Naive thymus-derived CD4-positive, alpha-beta T cell (primary cell): ENCODE measurements around the gene HTT. TPM values are rescaled to one million over a fixed set of nuclear protein-coding genes. Genes with fewer than 3 reads are reported as not detected.
A peak's percentile ranks its signal among the peaks of the same experiment; 100 is the strongest.

Experiments
- ATAC-seq: fragments of 150-1000 bp; cut with Tn5 transposase; 2 replicates; pipeline ENCODE4 v1.10.0; 2021; ENCODE audit warnings: mild to moderate bottlenecking, moderate library complexity
- CTCF ChIA-PET: fragments of 350-600 bp; sonication (Branson Sonifier 250); formaldehyde crosslinking; loops from one replicate; lab custom pipeline; 2021; ENCODE audit warnings: antibody characterized with exemption; lab: Charles Lee
- POLR2A ChIA-PET: fragments of 350-600 bp; sonication (Branson Sonifier 250); formaldehyde crosslinking; loops from one replicate; lab custom pipeline; 2021; ENCODE audit warnings: antibody characterized with exemption, inconsistent platforms; lab: Charles Lee
- DNase-seq, 9 donors: peaks; one replicate each; pipeline versions ENCODE4 v3.0.0 to v3.0.0-alpha.2; 2020 to 2022; ENCODE audit warnings: mixed read lengths in 1 of 9
- H3K27ac ChIP-seq: one replicate; pipeline ENCODE4 v1.7.0; 2013; ENCODE audit warnings: mild to moderate bottlenecking, low read depth, low read length, moderate library complexity
- H3K27me3 ChIP-seq, 2 donors: one replicate each; pipeline ENCODE4 v1.7.0; 2013; ENCODE audit warnings: low read length in 2 of 2, mild to moderate bottlenecking in 2 of 2, moderate library complexity in 2 of 2; ENCODE audit not compliant: control insufficient read depth in 2 of 2, insufficient read depth in 2 of 2
- H3K36me3 ChIP-seq, 3 experiments: 1 replicate in 2 of 3; 2 replicates in 1 of 3; pipeline ENCODE4 v1.7.0; 2013; ENCODE audit warnings: low read length in 3 of 3, mild to moderate bottlenecking in 3 of 3, moderate library complexity in 1 of 3; ENCODE audit not compliant: insufficient read depth in 3 of 3, control insufficient read depth in 2 of 3
- H3K4me1 ChIP-seq, 2 donors: one replicate each; pipeline ENCODE4 v1.7.0; 2013; ENCODE audit warnings: low read length in 2 of 2, mild to moderate bottlenecking in 2 of 2, moderate library complexity in 1 of 2; ENCODE audit not compliant: control insufficient read depth in 2 of 2, insufficient read depth in 2 of 2
- H3K4me3 ChIP-seq: 2 replicates; pipeline ENCODE4 v1.7.0; 2013; ENCODE audit warnings: mild to moderate bottlenecking, low read length
- H3K9me3 ChIP-seq, 3 experiments: 1 replicate in 2 of 3; 2 replicates in 1 of 3; pipeline ENCODE4 v1.7.0; 2013; ENCODE audit warnings: low read length in 3 of 3; ENCODE audit not compliant: control insufficient read depth in 2 of 3
- H3K27ac Mint-ChIP-seq, 9 donors: one replicate each; pipeline ENCODE4 v1.8.0; 2020 to 2022; ENCODE audit warnings: mixed read lengths in 9 of 9, mild to moderate bottlenecking in 8 of 9, moderate library complexity in 5 of 9, inconsistent platforms in 2 of 9
- H3K27me3 Mint-ChIP-seq, 5 donors: one replicate each; pipeline ENCODE4 v1.8.0; 2021 to 2022; ENCODE audit warnings: mixed read lengths in 5 of 5, mild to moderate bottlenecking in 1 of 5
- H3K36me3 Mint-ChIP-seq, 5 donors: one replicate each; pipeline ENCODE4 v1.8.0; 2020 to 2022; ENCODE audit warnings: mixed read lengths in 5 of 5, mild to moderate bottlenecking in 3 of 5, inconsistent platforms in 1 of 5
- H3K4me1 Mint-ChIP-seq, 7 donors: one replicate each; pipeline ENCODE4 v1.8.0; 2020 to 2022; ENCODE audit warnings: mixed read lengths in 7 of 7, mild to moderate bottlenecking in 3 of 7, inconsistent platforms in 1 of 7
- H3K4me3 Mint-ChIP-seq, 10 donors: one replicate each; pipeline ENCODE4 v1.8.0; 2020 to 2022; ENCODE audit warnings: mild to moderate bottlenecking in 10 of 10, mixed read lengths in 10 of 10, moderate library complexity in 6 of 10, inconsistent platforms in 2 of 10
- H3K9me3 Mint-ChIP-seq, 11 donors: one replicate each; pipeline ENCODE4 v1.8.0; 2020 to 2022; ENCODE audit warnings: mixed read lengths in 11 of 11, mild to moderate bottlenecking in 4 of 11, inconsistent platforms in 1 of 11, moderate library complexity in 1 of 11
- intact Hi-C, 2 donors: fragments of 100-400 bp; cut with micrococcal nuclease; formaldehyde crosslinking; loops; one replicate each; pipeline ENCODE4 v1.15.1; 2023
- polyA plus RNA-seq, 2 donors: library from polyadenylated mRNA; unstranded; fragments of 300-500 nt; fragmentation: Illumina TruSeq; gene quantifications; one replicate each; pipeline ENCODE4 v1.2.3, GENCODE V29; 2021
- total RNA-seq, 6 experiments: library from RNA in 5 of 6; stranded (reverse) in 5 of 6; gene quantifications; 1 replicate in 5 of 6; 2 replicates in 1 of 6; pipeline ENCODE4 v1.2.3 and lab custom pipeline; 2021 to 2026

Gene HTT
- total and polyA plus RNA-seq, 7 experiments from 2014 or later: 2.4 to 115 (median 71.6) TPM

- peaks cover 53 to 93% (median 79%) of the 10 kb centered on the region in 7 donors for H3K4me1 Mint-ChIP-seq
Measured at GRCh38 chr4:3199653-3200422, 125.4 kb downstream of the HTT start.

GRCh38 chr4:3200423-3201090 is 126.1 kb downstream of the HTT start:
- CTCF ChIA-PET: interaction anchor here (1.0 kb wide), 1 partner anchor 11 kb away, joined by 3 read pairs; no protein-coding TSS in a partner anchor
- Histone ChIP-seq H3K4me1 (peaks cover 54 to 55% of the 10 kb centered on the region in 2 donors), H3K27ac (no peak overlapping the region), H3K4me3 (no peak overlapping the region), H3K27me3 (no peaks in the 10 kb centered on the region), H3K36me3 (peaks cover 0 to 11% (median 0%) of the 10 kb centered on the region in 3 experiments), H3K9me3 (no peaks in the 10 kb centered on the region)
- POLR2A ChIA-PET: interaction anchor here (1.4 kb wide), 1 partner anchor 89 kb away, joined by 4 read pairs; no protein-coding TSS in a partner anchor
- Mint-ChIP-seq H3K36me3 (peaks cover 0 to 19% (median 3%) of the 10 kb centered on the region in 5 donors), H3K27ac (peak overlapping the region in 2 of 9 donors; percentile 11 to 31), H3K27me3 (no peaks in the 10 kb centered on the region), H3K9me3 (no peaks in the 10 kb centered on the region), H3K4me1 (peaks cover 46 to 85% (median 72%) of the 10 kb centered on the region in 7 donors), H3K4me3 (peak overlapping the region in 1 of 10 donors; percentile 86)
- DNase-seq (no peak), ATAC-seq (no peak)
- intact Hi-C loops: loop anchor here (5.0 to 10.0 kb wide), 2 partner anchors 92 to 754 kb away; partner anchors contain the start of gene RGS12 (in 1 of the 2)

More at GRCh38 chr4:3199653-3200422, 125.4 kb downstream of the HTT start:
- Mint-ChIP-seq H3K9me3 (no peaks in the 10 kb centered on the region), H3K4me3 (no peak overlapping the region), H3K36me3 (peaks cover 0 to 24% (median 4%) of the 10 kb centered on the region in 5 donors), H3K27ac (no peak overlapping the region), H3K27me3 (no peaks in the 10 kb centered on the region)
- no peaks in the 10 kb centered on the region for H3K9me3 ChIP-seq
- DNase-seq: no peak
- POLR2A ChIA-PET: interaction anchor here (0.6 kb wide), 1 partner anchor 93 kb away, joined by 3 read pairs; no protein-coding TSS in a partner anchor
- no peak overlapping the region for H3K4me3 ChIP-seq
- H3K27me3 ChIP-seq: no peaks in the 10 kb centered on the region
- H3K27ac ChIP-seq: no peak overlapping the region
- ATAC-seq: no peak
- intact Hi-C loops: loop anchor here (5.0 to 10.0 kb wide), 4 partner anchors 45 to 755 kb away; partner anchors contain the start of genes MSANTD1 (in 1 of the 2) and RGS12 (in 1 of the 2)
- peaks cover 0 to 11% (median 0%) of the 10 kb centered on the region in 3 experiments for H3K36me3 ChIP-seq
- CTCF ChIA-PET: interaction anchor here (0.7 to 1.0 kb wide), 3 partner anchors 12 to 146 kb away, joined by 3 read pairs; no protein-coding TSS in a partner anchor
- H3K4me1 ChIP-seq: peaks cover 61 to 62% of the 10 kb centered on the region in 2 donors

- Histone ChIP-seq H3K27ac (peak overlapping the region; percentile 29), H3K4me3 (peak overlapping the region; percentile 34), H3K27me3 (no peaks in the 10 kb centered on the region), H3K36me3 (peaks cover 0 to 21% (median 0%) of the 10 kb centered on the region in 3 experiments), H3K9me3 (no peaks in the 10 kb centered on the region), H3K4me1 (peaks cover 40% of the 10 kb centered on the region in 2 donors)
- Mint-ChIP-seq H3K27me3 (no peaks in the 10 kb centered on the region), H3K27ac (peak overlapping the region; percentile 55 to 94 (median 84)), H3K4me3 (peak overlapping the region; percentile 73 to 88 (median 82)), H3K36me3 (peaks cover 5 to 22% (median 13%) of the 10 kb centered on the region in 5 donors), H3K4me1 (peaks cover 31 to 73% (median 57%) of the 10 kb centered on the region in 7 donors), H3K9me3 (no peaks in the 10 kb centered on the region)
- DNase-seq (peak; percentile 25 to 93 (median 88)), ATAC-seq (peak; percentile 96)
- CTCF ChIA-PET: interaction anchor here (0.6 to 3.5 kb wide), 2 partner anchors 8 to 69 kb away, joined by 3 to 19 read pairs; no protein-coding TSS in a partner anchor
- intact Hi-C loops: loop anchor here (1.0 to 10.0 kb wide), 7 partner anchors 8 to 753 kb away; partner anchors contain the start of gene RGS12 (in 1 of the 2)
- POLR2A ChIA-PET: interaction anchor here (0.6 to 1.5 kb wide), 6 partner anchors 8 to 1206 kb away, joined by 3 to 4 read pairs (median 4); no protein-coding TSS in a partner anchor
Measured at GRCh38 chr4:3201718-3202702, 127.5 kb downstream of the HTT start.

GRCh38 chr4:3202836-3203820 is 128.6 kb downstream of the HTT start:
- H3K4me1 ChIP-seq: peaks cover 30 to 31% of the 10 kb centered on the region in 2 donors

More at GRCh38 chr4:3202836-3203820, 128.6 kb downstream of the HTT start:
- ChIA-PET POLR2A (interaction anchor here (0.6 to 1.5 kb wide), 6 partner anchors 9 to 1208 kb away, joined by 3 to 5 read pairs (median 4); no protein-coding TSS in a partner anchor), CTCF (interaction anchor here (3.5 kb wide), 1 partner anchor 9 kb away, joined by 19 read pairs; no protein-coding TSS in a partner anchor)
- no peaks in the 10 kb centered on the region for H3K9me3 Mint-ChIP-seq
- H3K27me3 ChIP-seq: no peaks in the 10 kb centered on the region
- DNase-seq: peak in 2 of 9 donors; percentile 18 to 32
- peaks cover 11 to 33% (median 19%) of the 10 kb centered on the region in 5 donors for H3K36me3 Mint-ChIP-seq
- peak overlapping the region; percentile 34 for H3K4me3 ChIP-seq
- H3K36me3 ChIP-seq: peaks cover 0 to 32% (median under 1%) of the 10 kb centered on the region in 3 experiments
- H3K4me3 Mint-ChIP-seq: peak overlapping the region; percentile 73 to 88 (median 82)
- no peak overlapping the region for H3K27ac ChIP-seq
- peak; percentile 20 for ATAC-seq
- no peaks in the 10 kb centered on the region for H3K27me3 Mint-ChIP-seq
- intact Hi-C loops: loop anchor here (1.0 to 10.0 kb wide), 7 partner anchors 9 to 752 kb away; partner anchors contain the start of gene RGS12 (in 1 of the 2)
- H3K4me1 Mint-ChIP-seq: peaks cover 21 to 71% (median 48%) of the 10 kb centered on the region in 7 donors
- no peaks in the 10 kb centered on the region for H3K9me3 ChIP-seq
- H3K27ac Mint-ChIP-seq: peak overlapping the region; percentile 55 to 94 (median 84)
